Measurements from ENCODE around the gene SHCBP1L. TPM values are rescaled to one million over a fixed set of nuclear protein-coding genes. Genes with fewer than 3 reads are reported as not detected.

The SHCBP1L gene
- total RNA-seq, 1 experiment from 2014 or later = not detected

DNA sequence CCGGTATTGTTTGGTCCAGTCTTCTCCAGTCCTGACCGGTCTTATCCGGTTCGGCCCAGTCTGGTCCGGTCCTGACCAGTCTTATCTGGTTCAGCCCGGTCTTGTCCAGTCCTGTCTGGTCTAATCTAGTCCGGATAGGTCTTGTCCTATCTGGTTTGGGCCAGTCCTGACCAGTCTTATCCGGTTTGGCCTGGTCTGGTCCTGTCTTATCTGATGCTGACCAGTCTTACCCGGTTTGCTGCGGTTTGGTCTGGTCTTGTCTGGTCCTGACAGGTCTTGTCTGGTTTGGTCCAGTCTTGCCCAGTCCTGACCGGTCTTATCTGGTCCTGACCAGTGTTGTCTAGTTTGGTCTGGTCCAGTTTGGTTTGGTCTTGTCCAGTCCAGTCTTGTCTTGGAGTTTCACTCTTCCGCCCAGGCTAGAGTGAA is 83.7 kb downstream of the SHCBP1L start:
- no peak overlapping the region for H3K18ac ChIP-seq (ENCODE audit: insufficient read length, low read depth, low read length)
- H3K23me2 ChIP-seq (ENCODE audit: insufficient read length, low read depth, low read length, poor library complexity, severe bottlenecking) = no peaks in the 10 kb centered on the region
- no peak overlapping the region for H2BK20ac ChIP-seq (ENCODE audit: low read depth, low read length, poor library complexity, severe bottlenecking)
- Mint-ChIP-seq H3K4me3 (no peak overlapping the region), H3K27ac (peak overlapping the region; percentile 7 to 92 (median 80); a peak in 6 of 7 replicates), H3K9me3 (no peaks in the 10 kb centered on the region), H3K36me3 (ENCODE audit: insufficient read depth in 1 of 3, low read depth in 3 of 3) (peaks cover 79 to 97% (median 95%) of the 10 kb centered on the region in 3 experiments; a peak in 6 of 7 replicates), H3K4me1 (no peaks in the 10 kb centered on the region), H3K27me3 (ENCODE audit: low read depth) (no peaks in the 10 kb centered on the region)
- H4K91ac ChIP-seq (ENCODE audit: insufficient read length, low read depth, low read length) = no peak overlapping the region
- no peak overlapping the region for H2AFZ ChIP-seq (ENCODE audit: low read length)
- H3K23ac ChIP-seq (ENCODE audit: insufficient read length, low read depth, low read length) = no peak overlapping the region
- peak overlapping the region; percentile 39 for H4K5ac ChIP-seq (ENCODE audit: insufficient read length, low read depth, low read length)
- H2BK5ac ChIP-seq (ENCODE audit: insufficient read length, low read length) = peak overlapping the region; percentile 43
- H3K27me3 ChIP-seq (ENCODE audit: insufficient read depth, low read length) = no peaks in the 10 kb centered on the region
- no peaks in the 10 kb centered on the region for H3K4me1 ChIP-seq (ENCODE audit: insufficient read depth, low read length)
- H3K79me2 ChIP-seq (ENCODE audit: insufficient read depth, low read length) = no peaks in the 10 kb centered on the region; the same call in 1 of the 2 replicates
- H3K14ac ChIP-seq (ENCODE audit: insufficient read depth, low read length) = no peak overlapping the region
- no peak overlapping the region for H2AK5ac ChIP-seq (ENCODE audit: insufficient read length, low read length)
- no peaks in the 10 kb centered on the region for H3K9me3 ChIP-seq (ENCODE audit: control insufficient read depth, low read depth, low read length)
- no peak overlapping the region for H3K4me2 ChIP-seq (ENCODE audit: insufficient read depth, insufficient read length, low read length)
- no peak overlapping the region for H2BK15ac ChIP-seq (ENCODE audit: low read depth, low read length)
- peak overlapping the region; percentile 37 for H3K27ac ChIP-seq (ENCODE audit: insufficient read length, low read depth, low read length)
- no peak overlapping the region for H3K56ac ChIP-seq (ENCODE audit: insufficient read length, low read depth, low read length)
- no peak overlapping the region for H2BK12ac ChIP-seq (ENCODE audit: insufficient read length, low read depth, low read length)
- no peaks in the 10 kb centered on the region for H3K79me1 ChIP-seq (ENCODE audit: insufficient read depth, low read depth, low read length, poor library complexity, severe bottlenecking)
- H2BK120ac ChIP-seq (ENCODE audit: low read depth, low read length, poor library complexity, severe bottlenecking) = no peak overlapping the region
- H4K20me1 ChIP-seq (ENCODE audit: control insufficient read depth, insufficient read depth, insufficient read length) = peaks cover 5% of the 10 kb centered on the region
- no peak overlapping the region for H3T11ph ChIP-seq (ENCODE audit: low read length)
- DNase-seq = peak; percentile 45
- H3K4ac ChIP-seq (ENCODE audit: low read depth, low read length) = no peak overlapping the region
- H3K9ac ChIP-seq (ENCODE audit: extremely low read depth, insufficient read length, low read length) = no peak overlapping the region
- WGBS (ENCODE audit: extremely low coverage, insufficient read length, low lambda C conversion rate) = no CpG with 5 or more reads among the region's 12 CpGs
- TF ChIP-seq, protein P1, sequence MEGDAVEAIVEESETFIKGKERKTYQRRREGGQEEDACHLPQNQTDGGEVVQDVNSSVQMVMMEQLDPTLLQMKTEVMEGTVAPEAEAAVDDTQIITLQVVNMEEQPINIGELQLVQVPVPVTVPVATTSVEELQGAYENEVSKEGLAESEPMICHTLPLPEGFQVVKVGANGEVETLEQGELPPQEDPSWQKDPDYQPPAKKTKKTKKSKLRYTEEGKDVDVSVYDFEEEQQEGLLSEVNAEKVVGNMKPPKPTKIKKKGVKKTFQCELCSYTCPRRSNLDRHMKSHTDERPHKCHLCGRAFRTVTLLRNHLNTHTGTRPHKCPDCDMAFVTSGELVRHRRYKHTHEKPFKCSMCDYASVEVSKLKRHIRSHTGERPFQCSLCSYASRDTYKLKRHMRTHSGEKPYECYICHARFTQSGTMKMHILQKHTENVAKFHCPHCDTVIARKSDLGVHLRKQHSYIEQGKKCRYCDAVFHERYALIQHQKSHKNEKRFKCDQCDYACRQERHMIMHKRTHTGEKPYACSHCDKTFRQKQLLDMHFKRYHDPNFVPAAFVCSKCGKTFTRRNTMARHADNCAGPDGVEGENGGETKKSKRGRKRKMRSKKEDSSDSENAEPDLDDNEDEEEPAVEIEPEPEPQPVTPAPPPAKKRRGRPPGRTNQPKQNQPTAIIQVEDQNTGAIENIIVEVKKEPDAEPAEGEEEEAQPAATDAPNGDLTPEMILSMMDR (conservative IDR thresholded peaks at IDR 0.05) = no peak
- H4K8ac ChIP-seq (replicated peaks; ENCODE audit: insufficient read length, low read depth, low read length) = no peak overlapping the region
